AG09319 (cell line): Measurements from ENCODE around the gene CTU1.

ENCODE experiments used
- DNase-seq: peaks from one replicate; pipeline ENCODE4 v3.0.0-alpha.2; 2010; ENCODE audit warnings: low read depth; ENCODE audit errors: extremely low read depth
- CTCF ChIP-seq: IDR thresholded peaks from 2 replicates; pipeline ENCODE4 v1.5.1; 2011; ENCODE audit warnings: low read depth, mild to moderate bottlenecking, inconsistent platforms, low read length, moderate library complexity

The CTU1 gene

DNA sequence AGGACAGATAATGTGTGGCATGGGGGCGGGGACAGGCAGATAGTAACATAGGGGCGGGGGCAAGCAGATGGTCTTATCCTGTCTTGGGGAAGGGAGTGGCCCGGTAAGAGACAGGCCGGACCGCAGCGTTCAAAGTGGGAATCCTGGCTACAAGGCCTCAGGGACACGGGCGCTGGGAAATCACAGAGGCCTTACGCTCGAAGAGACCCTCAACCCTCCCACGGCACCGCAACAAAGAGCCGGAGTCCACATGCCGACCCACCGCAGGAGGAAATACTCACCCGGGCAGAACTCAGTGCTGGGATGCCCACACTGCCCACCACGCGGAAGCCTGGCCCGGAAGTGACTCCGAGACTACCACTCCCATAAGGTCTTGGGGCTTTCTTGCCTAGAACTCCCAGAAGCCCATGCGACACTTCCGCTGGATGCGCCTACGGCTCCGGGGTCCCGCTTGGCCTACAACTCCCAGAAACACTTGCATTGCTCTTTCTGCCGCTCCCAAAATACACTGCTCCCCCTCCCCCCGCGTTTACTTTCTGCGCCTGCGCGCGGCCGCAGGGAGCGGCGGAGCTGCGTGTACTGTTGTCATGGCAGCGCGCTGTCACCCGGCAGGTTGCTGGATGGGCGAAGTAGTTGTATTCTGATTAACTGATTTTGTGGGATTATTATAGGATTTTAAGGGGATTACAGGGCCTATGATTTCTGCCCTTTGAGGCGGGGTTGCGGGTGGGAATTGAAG lies at the start of gene CTU1:
Gene CTU1, minus strand, starts transcription at position 344 of the 739 bp plus-strand sequence. CDS start 3,840 bp downstream, outside the sequence.
- TF ChIP-seq CTCF, result no peak
- DNase-seq, result peak; percentile 98

DNA sequence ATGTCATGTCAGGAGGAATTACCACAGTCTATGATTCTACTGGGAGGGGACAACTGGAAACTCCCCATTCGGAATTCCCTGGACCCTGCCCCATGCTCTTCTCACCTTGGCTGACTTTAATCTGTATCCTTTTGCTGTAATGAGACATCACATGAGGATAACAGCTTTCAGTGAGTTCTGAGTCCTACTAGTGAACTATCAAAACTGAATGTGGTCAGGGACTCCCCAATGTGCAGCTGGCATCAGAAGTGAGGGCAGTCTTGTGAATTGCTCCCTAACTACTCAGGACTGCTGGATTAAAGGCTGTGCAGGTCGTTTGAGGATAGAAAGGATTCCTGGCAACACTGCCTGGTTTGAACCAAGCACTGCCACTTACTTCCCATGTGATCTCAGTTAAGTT lies 49.1 kb upstream of the CTU1 start:
- no peak for TF ChIP-seq CTCF
- no peak for DNase-seq

DNA sequence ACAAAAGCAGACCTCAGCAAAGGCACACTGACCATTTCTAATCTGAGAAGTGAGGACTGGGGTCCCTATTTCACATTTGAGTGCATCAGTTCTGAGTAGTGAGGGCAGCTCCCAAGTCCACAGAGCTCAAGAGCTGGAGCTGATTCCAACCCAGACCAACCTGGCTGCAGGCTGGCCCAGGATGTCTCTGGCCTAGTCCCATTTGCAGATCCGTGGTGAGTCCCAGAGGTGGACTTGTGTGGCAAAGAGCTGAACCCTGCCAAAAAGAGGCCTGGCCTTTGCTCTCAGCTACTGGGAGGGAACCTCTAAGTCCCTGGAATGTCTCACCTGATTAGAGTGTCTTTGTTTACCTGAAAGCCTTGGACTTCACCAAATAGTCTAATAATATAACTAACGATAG lies 48.5 kb upstream of the CTU1 start:
- TF ChIP-seq CTCF, result no peak
- DNase-seq, result no peak

GRCh38 chr19:51150627-51151026 lies 42.4 kb upstream of the CTU1 start:
- no peak for DNase-seq
- TF ChIP-seq CTCF, result no peak

DNA sequence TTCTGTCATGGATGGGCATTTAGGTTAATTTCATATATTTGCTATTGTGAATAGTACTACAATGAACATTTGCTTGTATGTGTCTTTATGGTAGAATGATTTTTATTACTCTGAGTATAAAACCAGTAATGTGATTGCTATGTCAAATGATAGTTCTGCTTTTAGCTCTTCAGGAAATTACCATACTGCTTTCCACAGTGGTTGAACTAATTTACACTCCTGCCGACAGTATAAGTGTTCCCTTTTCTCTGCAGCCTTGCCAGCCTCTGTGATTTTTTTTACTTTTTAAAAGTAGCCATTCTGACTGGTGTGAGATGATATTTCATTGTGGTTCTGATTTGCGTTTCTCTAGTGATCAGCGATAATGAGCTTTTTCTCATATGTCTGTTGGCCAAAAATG lies 40.4 kb upstream of the CTU1 start:
- DNase-seq, result no peak

GRCh38 chr19:51147663-51148062 lies 39.5 kb upstream of the CTU1 start:
- no peak for DNase-seq
- no peak for TF ChIP-seq CTCF

More for the DNA sequence above, 40.4 kb upstream of the CTU1 start:
- TF ChIP-seq CTCF, result no peak

DNA sequence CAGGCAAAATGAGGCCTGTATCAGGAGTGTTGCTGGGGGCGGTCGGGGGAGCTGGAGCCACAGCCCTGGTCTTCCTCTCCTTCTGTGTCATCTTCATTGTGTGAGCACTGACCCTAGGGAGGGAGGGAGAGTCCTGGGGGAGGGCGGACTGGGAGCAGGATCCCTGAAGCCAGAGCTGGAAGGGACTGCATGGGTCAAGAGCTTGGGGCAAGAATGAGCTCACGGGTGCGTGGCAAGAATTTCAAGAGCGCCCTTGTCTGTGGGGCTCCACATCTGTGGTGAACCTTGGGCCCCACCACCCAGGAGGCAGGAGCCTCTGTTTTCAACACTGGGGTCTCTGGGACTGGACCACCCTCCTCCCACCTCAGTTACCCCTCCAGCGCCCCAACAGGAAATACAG lies 38.5 kb upstream of the CTU1 start:
- no peak for TF ChIP-seq CTCF
- DNase-seq, result no peak
